Activated CD4-positive, alpha-beta T cell treated with anti-CD3 and anti-CD28 coated beads for 1 hour (primary cell): ENCODE measurements around the gene MEGF11.

Experiments
- DNase-seq: peaks from one replicate; pipeline ENCODE4 v3.0.0-alpha.2; 2020

The MEGF11 gene

DNA sequence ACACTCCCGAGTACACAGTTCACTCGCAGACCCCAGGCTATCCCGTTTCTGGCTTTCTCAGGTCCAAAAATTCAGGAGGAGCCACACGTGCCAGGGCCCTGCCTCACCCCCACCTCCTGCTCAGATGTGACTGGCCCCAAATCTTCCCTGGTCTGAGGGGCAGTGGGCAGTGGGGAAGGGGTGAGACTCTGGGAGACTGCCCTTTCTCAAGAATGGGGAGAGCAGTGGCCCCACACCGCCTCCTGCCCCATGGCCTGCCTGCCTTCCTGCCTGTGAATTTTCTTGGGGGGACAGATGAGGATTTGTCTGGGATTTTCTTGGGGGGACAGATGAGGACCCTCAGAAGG is 174.6 kb downstream of the MEGF11 start:
- no peak for DNase-seq

DNA sequence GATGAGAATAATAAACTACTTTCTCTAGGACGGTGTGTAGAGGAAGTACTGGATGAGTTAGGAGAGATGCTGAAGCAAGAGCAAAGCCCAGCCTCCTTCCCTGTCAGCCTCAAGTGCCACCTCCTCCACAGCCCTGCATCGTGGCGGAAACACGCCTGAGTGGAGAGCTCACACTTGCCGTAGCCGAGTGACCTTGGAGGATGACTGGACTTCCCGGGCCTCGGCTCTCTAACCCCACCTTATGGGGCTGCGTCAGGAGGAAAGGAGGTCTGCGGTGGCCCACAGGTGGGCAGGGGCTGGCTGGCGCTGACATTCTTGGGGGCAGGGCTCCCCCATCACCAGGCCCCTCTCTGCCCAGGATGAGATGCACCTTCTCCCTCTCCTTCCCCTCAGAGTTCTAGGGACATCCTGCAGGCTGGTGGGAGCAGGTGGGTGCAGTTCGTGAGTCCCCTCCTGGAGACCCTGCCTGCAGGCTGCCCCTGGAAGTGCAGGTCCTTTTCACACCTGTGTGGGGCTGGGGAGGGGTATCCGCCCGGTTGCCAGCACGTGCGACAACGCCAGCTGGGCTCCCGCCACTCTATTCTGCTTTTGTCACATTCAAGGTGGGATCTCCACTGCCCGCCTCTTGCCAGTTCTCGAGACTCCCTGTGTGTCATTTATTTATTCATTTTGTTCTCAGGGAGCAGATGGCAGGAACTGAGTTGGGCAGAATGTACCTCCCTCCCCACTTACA is 175.2 kb downstream of the MEGF11 start:
- no peak for DNase-seq

DNA sequence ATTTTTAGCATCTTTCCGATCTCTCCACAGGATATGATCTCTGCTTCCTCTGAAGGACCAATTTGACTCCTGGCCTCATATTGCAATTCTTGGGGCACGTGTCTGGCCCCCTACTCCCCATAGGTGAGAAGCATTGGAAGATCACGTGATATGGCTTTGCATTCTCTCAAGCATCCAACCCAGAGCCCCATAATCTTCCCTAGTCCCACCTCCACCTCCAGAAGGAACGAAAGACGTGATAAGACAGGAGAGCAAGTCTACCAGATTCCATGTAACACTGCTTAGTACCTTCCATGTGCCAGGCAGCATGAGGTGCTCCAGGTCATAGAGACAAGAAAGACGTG is 176.3 kb downstream of the MEGF11 start:
- no peak for DNase-seq

DNA sequence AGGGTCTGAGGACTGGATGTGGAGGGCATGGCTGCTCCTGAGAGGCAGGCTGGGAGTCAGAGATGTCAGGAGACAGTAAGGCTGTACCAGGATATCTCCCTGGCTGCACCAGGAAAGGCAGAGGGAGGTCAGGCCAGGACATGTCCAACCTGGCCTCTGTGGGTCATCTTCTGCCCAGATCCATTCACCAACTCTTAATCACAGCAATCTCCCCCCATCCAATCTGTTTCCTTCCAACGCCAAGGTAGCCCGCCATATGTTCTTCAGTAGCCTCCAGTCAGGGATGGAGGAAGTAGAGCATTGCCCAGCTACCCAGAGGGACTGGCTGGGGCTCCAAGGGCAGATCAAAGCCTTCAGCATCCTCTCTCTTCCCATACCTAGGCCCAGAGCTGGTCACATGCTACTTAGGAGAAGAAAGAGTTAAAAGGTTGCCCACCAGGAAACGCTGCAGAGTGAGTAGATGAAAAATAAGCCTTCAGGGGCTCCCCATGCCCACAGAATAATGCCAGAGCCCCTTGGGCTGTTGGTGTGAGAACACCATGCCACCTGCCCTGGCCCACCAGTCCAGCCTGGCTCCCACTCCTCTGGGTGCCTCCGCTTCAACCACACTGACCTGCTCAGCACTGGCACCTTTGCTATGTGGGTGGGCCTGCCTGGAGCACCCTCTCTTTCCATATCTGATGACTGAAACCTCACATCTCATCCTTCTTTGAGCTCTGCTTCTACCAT is 176.8 kb downstream of the MEGF11 start:
- no peak for DNase-seq

DNA sequence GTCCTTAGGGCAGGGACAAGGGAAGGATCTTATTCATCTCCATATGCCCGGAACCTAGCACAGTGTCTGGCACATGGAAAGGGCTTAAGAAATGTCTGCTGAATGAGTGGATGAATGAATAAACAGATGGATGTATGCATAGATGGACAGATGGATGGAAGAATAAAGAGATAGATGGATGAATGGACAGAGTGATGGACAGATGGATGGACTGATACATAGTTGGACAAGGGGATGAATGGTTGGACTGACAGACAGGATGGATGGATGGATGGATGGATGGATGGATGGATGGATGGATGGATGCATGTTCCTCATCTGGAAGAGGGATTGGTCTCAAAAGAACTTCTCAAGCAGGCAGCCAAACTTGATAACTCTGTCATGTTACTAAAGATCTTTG is 177.6 kb downstream of the MEGF11 start:
- DNase-seq: no peak

DNA sequence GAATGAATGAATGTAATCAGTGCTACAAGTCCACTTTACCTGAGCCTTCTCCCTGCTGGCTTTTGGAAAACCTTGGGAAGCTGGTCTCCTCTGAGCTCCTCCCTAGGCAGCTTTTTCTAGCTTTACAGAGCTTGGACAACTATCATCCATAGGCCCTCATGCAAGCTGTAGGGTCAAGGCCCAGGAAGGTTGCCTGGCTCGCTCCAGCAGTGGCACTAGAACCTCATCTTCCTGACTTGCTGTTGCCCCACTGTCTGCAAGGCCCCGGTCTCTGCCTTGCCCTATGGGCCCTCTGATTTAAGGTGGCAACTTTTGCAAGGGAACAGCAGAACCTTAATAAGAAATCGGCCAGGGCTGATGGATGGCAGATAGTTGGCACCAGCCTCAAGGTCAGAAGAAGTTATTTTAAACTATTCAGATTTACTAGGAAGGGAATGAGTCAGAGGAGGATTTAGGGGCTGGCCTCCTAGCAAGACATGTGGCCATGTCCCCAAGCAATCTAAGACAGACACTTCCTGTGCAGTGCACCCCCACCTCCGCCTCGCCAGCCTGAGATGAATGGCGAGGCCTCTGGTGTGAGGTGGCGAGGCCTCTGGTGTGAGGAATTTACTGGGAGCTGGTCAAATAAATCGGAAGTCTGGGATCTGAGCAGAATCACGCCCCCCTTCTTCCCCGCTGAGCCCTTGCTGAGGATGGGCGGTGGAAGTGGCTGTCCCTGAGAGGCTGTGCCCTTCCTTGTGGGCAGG is 180.8 kb downstream of the MEGF11 start:
- no peak for DNase-seq

DNA sequence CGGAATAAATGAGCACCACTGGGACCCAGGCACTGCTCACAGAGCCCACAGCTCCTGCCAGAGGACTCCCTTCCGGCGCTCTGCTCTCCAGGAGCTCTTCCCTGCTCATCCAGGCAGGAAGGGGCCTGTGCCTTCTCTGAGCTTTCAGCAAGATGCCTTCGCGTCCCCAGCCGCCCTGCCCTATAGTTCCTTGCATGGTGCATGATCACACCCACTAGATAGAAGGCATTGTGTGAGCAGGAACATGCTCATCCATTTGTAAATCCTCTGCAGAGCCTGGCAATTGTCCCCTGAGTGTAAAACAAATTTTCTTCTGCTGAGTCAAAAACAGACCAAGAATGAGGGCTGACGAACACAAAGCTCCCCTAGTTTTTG is 181.6 kb downstream of the MEGF11 start:
- no peak for DNase-seq

DNA sequence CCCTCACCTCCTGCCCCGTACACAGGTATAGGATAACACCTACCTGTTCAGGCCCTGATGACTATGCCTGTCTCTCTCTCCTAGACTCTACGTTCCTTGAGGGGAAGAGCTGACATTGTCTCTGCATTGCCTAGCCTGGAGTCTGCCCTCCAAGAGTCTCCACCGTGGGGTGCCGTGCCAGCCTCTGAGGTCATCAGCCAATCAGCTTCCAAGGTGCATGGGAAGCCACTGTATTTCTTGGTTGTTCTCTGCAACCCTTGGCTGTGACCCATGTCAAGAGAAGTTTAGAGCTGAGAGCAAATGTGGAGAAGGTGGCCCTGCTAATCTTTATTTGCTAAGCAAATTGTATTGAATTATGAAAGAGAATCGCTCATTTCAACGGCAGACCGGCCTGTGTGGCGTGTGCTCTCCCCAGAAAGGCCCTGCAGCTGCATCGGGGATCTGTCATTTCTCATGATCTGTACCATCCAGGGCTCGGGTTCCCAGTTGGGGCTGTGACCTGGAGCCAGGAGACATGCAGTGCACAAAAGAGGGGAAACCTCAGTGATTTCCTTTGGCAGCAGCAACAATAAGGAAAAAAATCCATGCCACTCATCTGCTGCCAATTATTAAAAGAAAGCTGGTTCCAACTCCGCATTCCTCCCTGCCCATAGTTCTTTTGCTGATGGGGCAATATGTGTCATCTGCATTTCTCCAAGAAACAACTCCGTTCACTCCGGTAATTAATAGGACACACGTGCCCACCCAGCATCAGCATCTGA is 182.2 kb downstream of the MEGF11 start:
- DNase-seq: no peak

DNA sequence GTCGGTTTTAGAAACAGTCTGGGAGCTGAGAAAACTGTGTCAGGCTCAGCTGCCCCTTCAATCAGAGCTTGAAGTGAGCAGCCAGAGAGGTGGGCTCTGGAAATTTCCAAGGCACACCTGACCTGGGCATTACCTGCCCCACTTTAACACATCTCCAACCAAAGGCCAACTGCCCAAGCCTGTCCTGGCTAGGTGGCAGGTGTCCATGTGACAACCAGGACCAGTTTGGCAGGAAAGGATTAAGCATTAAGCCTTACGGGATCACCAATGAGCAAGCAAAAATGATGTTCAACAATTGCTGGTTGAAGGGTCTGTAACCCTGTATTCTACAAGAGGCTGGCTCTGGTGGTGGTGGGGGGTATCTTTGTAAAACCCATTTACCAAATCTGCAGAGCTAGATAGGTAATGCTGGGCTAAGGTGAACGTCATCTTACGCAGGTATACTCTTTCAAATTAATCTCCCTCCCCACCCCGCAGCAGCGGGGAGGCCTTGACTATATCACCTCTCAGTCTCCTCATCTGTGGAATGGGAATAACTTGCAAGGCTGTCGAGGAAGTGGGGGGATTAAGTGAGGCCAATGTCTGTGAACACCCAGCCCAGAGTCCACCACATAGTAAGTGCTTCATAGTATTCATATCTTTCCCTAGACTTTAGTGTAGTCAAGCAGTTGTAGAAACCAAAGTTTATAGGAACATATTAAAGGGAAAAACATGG is 183.2 kb downstream of the MEGF11 start:
- DNase-seq: no peak

DNA sequence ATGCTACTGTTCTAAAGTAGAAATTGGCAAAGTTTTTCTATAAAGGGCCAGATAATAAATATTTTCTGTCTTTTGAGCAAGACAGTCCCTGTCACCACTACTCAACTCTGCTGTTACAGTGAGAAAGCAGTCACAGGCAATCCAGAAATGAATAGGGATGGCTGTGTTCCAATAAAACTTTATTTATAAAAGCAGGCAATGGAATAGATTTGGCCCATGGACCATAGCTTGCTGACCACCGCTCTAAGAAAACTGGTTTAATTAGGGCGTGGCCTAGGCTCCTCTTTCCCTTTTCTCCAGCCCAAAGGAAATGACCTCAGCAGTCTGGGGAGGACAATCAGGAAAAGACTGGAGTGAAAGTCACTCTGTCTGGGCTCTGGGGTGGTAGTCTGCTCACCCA is 183.8 kb downstream of the MEGF11 start:
- no peak for DNase-seq

DNA sequence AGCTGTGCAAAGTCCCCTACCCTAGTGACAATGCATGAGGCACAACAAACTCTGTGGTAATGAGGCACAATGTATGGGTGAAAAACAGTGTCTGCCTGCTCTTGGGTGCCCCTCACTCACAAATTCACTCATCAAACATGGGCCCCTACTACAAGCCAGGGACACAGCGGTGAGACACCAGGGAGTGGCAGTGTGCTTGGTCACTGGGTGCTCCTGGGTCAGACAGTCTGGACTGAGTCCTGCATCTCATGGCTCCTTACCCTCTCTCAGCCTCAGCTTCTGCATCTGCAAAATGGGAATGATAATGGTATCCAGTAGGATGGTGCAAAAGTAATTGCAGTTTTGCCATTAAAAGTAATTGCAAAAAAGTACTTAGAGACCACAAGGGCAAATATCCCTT is 184.7 kb downstream of the MEGF11 start:
- DNase-seq: no peak

DNA sequence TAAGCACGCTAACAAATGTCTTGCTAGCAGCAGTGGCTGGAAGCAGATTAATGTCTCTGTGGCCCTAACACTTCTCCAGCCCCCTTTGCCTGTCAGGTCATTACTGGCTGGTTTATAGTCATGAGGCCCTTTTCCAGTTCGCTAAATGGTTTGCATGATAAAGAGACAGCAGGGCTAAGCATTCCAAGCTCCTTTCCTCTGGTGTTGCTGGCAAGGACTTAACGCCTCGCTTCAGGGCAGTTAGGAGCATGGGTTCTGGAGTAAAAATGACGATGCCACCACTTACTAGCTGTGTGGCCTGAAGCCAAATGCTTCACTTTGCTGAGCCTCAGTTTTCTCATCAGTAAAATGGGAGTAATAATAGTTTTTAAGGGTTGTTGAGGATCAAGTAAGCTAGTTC is 185.9 kb downstream of the MEGF11 start:
- no peak for DNase-seq

DNA sequence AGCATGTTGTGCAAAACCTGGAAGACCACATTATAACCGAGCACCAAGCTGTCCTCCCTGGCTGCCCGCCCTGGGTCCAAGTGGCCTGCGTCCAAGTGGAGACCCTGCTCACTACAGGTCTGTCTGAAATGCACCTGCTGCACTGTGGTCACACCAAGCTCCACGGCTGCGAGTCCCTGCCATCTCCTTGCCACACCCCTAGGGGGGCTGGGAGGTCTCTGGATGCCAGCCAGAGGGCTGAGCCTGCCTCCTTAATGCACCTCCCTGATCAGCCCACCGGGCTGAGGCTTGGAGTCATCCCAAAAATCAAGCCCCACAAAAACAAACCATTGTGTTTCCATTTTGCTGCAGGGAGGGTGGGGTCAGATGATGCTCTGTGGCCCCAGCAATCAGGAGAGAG is 187.1 kb downstream of the MEGF11 start:
- no peak for DNase-seq

DNA sequence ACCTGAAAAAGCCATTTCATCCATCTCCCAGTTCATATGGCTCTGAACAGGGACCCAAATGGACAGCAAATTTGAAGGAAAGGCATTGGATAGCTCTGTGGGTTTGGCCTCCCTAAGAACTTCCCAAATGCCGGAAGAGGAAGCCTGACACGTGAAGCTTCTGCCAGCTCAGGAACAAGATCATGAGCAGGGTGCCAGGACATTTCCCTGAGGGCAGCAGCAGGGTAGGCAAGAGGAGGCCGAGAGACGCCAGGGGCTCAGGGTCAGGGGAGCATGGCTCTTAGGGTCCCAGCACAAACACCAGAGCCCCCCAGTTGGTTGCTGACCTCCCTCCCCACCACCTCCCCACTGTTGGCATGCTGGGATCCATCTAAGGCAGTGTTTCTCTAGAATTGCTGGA is 187.5 kb downstream of the MEGF11 start:
- no peak for DNase-seq

DNA sequence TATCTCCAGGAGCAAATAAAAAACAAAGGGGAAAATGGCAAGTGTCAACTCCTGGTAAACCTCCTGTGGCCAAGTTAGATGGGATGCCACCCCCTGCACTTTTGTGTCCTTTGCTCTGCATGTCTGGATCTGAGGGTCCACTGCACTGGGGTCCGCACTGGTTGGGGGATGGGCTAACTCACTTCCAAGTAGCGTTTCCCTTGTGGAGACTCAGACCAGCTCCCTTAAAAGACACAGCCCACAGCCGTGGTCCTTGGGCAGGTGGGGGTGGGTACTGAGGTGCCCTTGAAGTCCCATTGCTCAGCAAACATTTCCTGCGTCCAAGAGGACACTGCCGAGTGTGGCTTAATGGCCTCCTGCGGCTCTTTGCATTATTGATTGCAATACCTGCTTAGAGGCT is 188.2 kb downstream of the MEGF11 start:
- no peak for DNase-seq

DNA sequence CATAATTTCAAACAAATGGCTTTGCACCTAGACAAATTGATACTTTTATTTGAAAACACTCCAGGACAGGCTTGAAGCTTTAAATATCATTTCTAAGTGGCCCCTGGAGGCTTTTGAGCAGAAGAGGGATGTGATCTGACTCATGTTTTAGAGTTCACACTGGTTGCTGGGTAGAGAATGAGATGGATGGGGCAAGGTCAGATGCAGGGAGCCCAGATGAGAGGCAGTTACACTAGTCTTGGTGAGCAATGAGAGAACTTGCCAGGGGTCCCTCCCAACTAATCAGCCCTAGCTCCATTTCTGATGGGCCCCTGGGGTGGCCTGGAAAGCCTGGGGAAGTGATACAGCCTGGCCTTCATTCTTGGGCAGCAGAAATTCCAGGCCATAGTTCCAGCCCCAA is 190.4 kb downstream of the MEGF11 start:
- no peak for DNase-seq

DNA sequence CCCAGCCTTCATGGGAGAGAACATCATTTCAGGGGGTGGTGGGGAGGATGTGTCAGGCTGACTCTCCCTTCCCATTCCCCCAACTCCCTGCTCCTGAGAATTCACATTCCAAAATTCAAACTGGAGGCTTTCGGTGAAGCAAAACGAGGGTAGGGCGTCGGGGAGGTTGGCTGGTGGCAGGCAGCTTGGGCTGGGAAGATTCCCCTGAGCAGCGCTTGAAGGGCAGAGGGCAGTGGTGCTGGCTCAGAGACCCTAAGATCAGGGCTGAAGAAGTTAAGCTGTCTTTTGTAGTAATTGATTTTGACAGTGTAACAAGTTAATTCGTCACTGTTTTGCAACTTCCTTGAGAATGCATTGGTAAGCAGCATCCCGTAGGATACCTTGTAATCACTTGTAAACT is 196.5 kb downstream of the MEGF11 start:
- DNase-seq: no peak

DNA sequence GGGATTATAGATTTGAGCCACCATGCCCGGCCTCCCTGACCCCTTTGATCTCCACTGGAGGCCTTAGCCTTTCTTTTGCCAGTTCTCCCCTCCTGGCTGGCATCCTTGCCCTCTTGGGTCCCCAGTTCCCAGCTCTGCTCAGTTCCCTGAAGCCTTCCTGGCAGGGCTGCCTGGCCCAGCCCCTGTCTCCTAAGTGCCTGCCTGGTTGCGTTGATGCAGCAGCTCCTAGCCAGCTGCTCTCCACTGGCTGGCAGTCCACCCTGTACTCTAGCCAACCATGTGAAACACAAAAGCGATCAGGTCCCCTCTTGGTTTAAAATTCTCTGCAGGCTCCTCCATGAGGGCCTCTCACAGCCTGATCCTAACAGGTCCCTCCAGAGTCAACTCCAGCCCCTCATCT is 199.6 kb downstream of the MEGF11 start:
- DNase-seq: no peak

DNA sequence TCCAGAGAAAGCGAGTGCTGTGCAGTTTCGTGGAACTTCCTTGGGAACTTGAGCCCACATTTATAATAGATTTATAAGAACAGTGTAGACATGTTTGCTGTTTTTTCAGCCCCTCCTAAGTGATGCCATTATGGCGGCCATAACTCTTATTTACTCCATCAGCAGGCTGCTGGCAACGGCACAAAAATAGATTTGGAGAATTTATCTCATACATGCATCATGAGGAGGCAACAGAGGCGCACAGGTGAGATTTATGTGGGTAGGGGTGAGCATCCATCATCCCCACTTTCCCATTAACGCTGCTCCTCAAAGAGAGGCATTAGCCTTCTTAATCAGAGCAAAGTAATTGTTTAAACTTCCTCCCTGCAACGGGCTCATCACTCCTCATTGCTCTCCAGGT is 201.7 kb downstream of the MEGF11 start:
- no peak for DNase-seq

DNA sequence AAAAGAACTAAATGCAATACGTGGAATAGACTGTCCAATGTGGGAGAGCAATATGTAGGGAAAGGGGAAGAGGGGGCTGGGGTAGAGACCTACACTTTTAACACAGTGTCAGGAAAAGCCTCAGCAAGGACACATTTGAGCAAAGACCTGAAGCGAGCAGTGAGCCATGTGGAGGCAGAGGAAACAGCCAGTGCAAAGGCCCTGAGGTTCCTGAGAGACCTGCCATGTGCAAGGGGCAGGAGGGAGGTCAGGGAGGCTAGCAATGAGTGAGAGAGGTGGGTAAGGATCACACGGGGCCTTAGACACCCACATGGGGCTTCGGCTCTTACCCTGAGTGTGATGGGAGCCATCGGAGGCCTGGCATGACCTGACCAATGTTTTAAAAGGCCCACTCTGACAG is 203.3 kb downstream of the MEGF11 start:
- no peak for DNase-seq

DNA sequence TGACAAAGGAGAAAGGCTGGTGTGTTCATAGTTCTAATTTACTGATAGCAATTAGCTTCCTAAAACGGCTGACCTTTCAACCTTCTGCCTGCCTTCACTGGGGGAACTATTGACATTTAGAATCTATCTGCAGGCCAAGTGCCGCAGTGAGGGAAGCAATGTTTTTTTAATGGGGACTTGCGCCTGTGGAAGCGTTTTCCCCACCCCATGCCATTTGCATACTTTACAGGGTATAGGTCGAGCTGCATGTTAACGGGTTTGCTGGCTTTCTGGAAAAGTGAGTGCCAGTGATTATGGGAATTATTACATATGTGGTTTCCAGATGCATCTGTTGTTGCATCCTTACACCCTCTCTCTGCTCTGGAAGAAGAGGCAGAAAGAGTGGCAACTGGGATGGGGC is 204.2 kb downstream of the MEGF11 start:
- no peak for DNase-seq

DNA sequence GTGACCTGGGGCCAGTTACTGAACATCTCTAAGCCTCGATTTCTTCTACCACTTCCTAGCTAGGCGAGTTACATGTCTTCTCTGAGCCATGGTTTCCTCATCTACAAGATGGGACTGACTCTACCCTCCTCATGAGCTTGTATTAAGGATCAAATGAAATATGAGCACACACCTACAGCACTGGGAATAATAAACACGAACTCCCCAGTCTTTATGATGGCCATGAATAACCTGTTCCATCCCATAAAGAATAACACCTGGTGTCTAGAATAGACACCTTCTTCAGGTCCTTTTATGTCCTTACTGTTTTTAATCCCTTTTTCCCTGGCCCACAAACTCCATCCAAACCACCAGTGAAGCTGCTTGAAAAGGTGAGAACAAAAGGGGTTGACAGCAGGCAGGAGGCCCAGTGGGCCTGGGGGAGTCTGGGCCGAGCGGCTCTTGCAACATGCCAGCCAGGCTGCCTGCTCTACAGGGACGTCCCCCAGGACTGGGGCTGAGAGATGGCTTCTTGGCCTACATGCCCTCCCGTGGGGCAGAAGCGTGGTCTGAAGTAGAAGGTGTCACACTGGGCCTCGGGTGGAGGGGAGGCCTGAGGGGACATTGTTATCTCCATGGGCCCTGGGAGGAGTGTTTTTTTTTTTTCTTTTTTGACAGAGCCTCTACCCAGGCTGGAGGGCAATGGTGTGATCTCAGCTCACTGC is 206.1 kb downstream of the MEGF11 start:
- DNase-seq: no peak
